HepG2 (cell line): ENCODE results near the gene MORF4L1. TPM values are rescaled to one million over a fixed set of nuclear protein-coding genes. Genes with fewer than 3 reads are reported as not detected.

ENCODE experiments used
- ARID4A ChIP-seq: sonication (generic); formaldehyde crosslinking; IDR thresholded peaks from 2 replicates; pipeline ENCODE4 v1.5.0; 2020; ENCODE audit warnings: mild to moderate bottlenecking, missing genetic modification reagents, borderline replicate concordance
- CEBPZ ChIP-seq: IDR thresholded peaks from 2 replicates; pipeline ENCODE4 v1.6.1; 2012; ENCODE audit warnings: low read length, improper control_type of control experiment
- DDIT3 ChIP-seq: sonication (generic); formaldehyde crosslinking; IDR thresholded peaks from 2 replicates; pipeline ENCODE4 v1.4.0; 2020; ENCODE audit warnings: mild to moderate bottlenecking, missing genetic modification reagents
- FOXM1 ChIP-seq: sonication (generic); formaldehyde crosslinking; IDR thresholded peaks from 2 replicates; pipeline ENCODE4 v1.5.0; 2020; ENCODE audit warnings: missing genetic modification reagents
- FOXO4 ChIP-seq: sonication (generic); formaldehyde crosslinking; conservative IDR thresholded peaks from 2 replicates; pipeline ENCODE4 v1.8.1; 2023; ENCODE audit warnings: missing genetic modification reagents
- MBNL3 ChIP-seq: fragments of 250-450 bp; sonication (Bioruptor Pico); conservative IDR thresholded peaks from 2 replicates; pipeline ENCODE4 v1.8.0; 2022; ENCODE audit warnings: mild to moderate bottlenecking, inconsistent platforms
- NFATC3 ChIP-seq: sonication (generic); formaldehyde crosslinking; IDR thresholded peaks from 2 replicates; pipeline ENCODE4 v1.5.1; 2020; ENCODE audit warnings: mild to moderate bottlenecking, missing genetic modification reagents
- POLR2A ChIP-seq, 2 experiments: IDR thresholded peaks; 2 replicates each; pipeline ENCODE4 v1.6.1; 2011; ENCODE audit warnings: low read depth in 2 of 2, low read length in 2 of 2, mild to moderate bottlenecking in 1 of 2, moderate library complexity in 1 of 2; ENCODE audit not compliant: insufficient read depth in 1 of 2
- SALL1 ChIP-seq: sonication (generic); formaldehyde crosslinking; IDR thresholded peaks from 2 replicates; pipeline ENCODE4 v1.8.0; 2022; ENCODE audit warnings: mild to moderate bottlenecking, missing genetic modification reagents
- XRCC5 ChIP-seq: fragments of 200-400 bp; formaldehyde crosslinking; optimal IDR thresholded peaks from 2 replicates; pipeline ENCODE3; 2017; ENCODE audit warnings: mild to moderate bottlenecking, low read length
- ZNF230 ChIP-seq: sonication (generic); formaldehyde crosslinking; IDR thresholded peaks from 2 replicates; pipeline ENCODE4 v1.4.0; 2020; ENCODE audit warnings: mild to moderate bottlenecking, missing genetic modification reagents
- ZNF280D ChIP-seq: sonication (generic); formaldehyde crosslinking; IDR thresholded peaks from 2 replicates; pipeline ENCODE4 v1.5.1; 2020; ENCODE audit warnings: mild to moderate bottlenecking, missing genetic modification reagents
- ZNF3 ChIP-seq: IDR thresholded peaks from 2 replicates; pipeline ENCODE4 v1.7.0; 2017; ENCODE audit warnings: inconsistent platforms
- ZNF510 ChIP-seq: sonication (generic); formaldehyde crosslinking; IDR thresholded peaks from 2 replicates; pipeline ENCODE4 v1.4.0; 2020; ENCODE audit warnings: low read depth, mild to moderate bottlenecking, missing genetic modification reagents
- ZNF574 ChIP-seq: sonication (generic); formaldehyde crosslinking; IDR thresholded peaks from 2 replicates; pipeline ENCODE4 v1.4.0; 2020; ENCODE audit warnings: missing genetic modification reagents
- polyA plus RNA-seq, 8 experiments: library from polyadenylated mRNA; depleted of rRNA in 3 of 8; stranded (reverse) in 7 of 8; unstranded in 1 of 8; fragments of >200 nt; fragmentation: Illumina TruSeq in 4 of 8; extraction: Trizol in 4 of 8; gene quantifications; 2 replicates each; pipeline versions ENCODE4 v1.2.1 to v1.2.3, GENCODE V29; 2011 to 2016; ENCODE audit warnings: low read depth in 4 of 8, missing spikeins in 1 of 8, mixed read lengths in 1 of 8; ENCODE audit not compliant: insufficient read depth in 1 of 8
- total RNA-seq, 5 experiments: library from RNA; depleted of rRNA; stranded (reverse); fragments of >200 nt; fragmentation: Illumina TruSeq; extraction: Trizol; gene quantifications; 2 replicates each; pipeline ENCODE4 v1.2.3, GENCODE V29; 2016; ENCODE audit warnings: low read depth in 1 of 5

MORF4L1 gene
- total and polyA plus RNA-seq, 2 of the 13 experiments (the other 11 are each of a cell fraction or from before 2014, with no cell fraction given), result 218 to 219 TPM

GRCh38 chr15:78909791-78910228, 37.1 kb downstream of the MORF4L1 start (continued):
- TF ChIP-seq ZNF280D (no peak), ZNF510 (CRISPR knock-in tag) (no peak), ZNF3 (CRISPR knock-in tag) (no peak), FOXM1 (no peak), ARID4A (no peak), MBNL3 (no peak), XRCC5 (no peak), POLR2A (IDR thresholded peaks at IDR 0.05; ENCODE audit: insufficient read depth in 1 of 2, low read depth in 2 of 2, low read length in 2 of 2) (peak in 1 of 2 experiments; percentile 31; a peak in 1 of 4 replicates), FOXO4 (no peak), NFATC3 (CRISPR knock-in tag) (no peak), ZNF574 (no peak), SALL1 (CRISPR knock-in tag) (0 out of 2 replicates have a peak, but pooled peaks have one; percentile 12), CEBPZ (no peak), DDIT3 (CRISPR knock-in tag) (no peak), ZNF230 (CRISPR knock-in tag) (no peak)
